Measurements from ENCODE around the gene KIF7.
A peak's percentile ranks its signal among the peaks of the same experiment; 100 is the strongest.

The KIF7 gene

DNA sequence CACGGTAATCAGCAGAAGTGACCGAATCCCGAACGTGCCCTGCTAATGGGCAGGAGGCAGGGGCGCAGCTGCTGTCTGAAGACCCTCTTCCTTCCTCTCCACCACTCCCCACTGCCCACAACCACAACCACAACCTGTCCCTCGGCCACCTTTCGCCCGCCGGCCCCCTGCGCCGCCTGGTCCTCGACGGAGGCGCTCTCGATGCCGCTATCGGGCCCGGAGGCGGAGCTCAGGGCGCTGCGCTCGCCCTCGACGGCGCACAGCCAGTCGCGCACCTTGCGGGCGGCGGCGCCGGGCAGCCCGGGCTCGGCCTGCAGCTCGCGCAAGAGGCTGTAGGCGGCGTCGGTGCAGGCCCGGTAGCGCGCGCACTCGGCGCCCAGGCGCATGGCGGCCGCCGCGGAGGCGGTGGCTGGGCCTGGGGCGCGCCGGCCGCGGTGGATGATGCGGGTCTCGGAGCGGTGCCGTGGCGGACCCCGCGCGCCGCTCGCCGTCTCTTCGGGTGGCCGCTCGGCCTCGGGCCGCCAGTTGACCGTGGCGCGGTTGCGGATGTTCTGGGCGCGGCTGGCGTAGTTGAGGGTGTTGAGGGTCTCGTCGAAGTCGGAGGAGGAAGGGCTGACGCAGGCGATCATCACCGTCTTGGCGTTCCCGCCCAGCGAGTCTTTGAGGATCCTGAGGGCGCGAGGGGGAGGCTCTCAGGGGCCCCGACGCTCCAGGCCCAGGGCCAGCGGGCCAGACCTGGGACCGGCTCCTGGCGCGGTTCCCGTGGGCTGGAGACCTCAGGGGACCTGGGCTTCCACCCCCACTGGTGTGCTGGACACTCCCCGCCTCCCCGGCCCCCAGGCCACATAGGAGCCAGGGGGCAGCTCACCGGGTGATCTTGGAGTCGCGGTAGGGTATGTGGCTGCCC is 6.9 kb downstream of the KIF7 start:
- no peak overlapping the region for H3K4me3 ChIP-seq (ENCODE audit: low read length in 2 of 2)
- H3K4me1 ChIP-seq (ENCODE audit: control insufficient read depth, insufficient read depth, low read length), result peaks cover 7% of the 10 kb centered on the region
- H3K27ac ChIP-seq (ENCODE audit: low read length), result no peak overlapping the region
- no peaks in the 10 kb centered on the region for H3K27me3 ChIP-seq (ENCODE audit: control insufficient read depth in 1 of 2, insufficient read depth in 2 of 2, low read length in 2 of 2)
- peaks cover 4 to 5% of the 10 kb centered on the region in 2 donors for H3K36me3 ChIP-seq (ENCODE audit: control insufficient read depth in 2 of 2, insufficient read depth in 2 of 2, low read length in 2 of 2)
- no peaks in the 10 kb centered on the region for H3K9me3 ChIP-seq (ENCODE audit: control insufficient read depth in 2 of 2, low read length in 2 of 2)
- no peak overlapping the region for H3K9ac ChIP-seq (ENCODE audit: low read length in 2 of 2)

DNA sequence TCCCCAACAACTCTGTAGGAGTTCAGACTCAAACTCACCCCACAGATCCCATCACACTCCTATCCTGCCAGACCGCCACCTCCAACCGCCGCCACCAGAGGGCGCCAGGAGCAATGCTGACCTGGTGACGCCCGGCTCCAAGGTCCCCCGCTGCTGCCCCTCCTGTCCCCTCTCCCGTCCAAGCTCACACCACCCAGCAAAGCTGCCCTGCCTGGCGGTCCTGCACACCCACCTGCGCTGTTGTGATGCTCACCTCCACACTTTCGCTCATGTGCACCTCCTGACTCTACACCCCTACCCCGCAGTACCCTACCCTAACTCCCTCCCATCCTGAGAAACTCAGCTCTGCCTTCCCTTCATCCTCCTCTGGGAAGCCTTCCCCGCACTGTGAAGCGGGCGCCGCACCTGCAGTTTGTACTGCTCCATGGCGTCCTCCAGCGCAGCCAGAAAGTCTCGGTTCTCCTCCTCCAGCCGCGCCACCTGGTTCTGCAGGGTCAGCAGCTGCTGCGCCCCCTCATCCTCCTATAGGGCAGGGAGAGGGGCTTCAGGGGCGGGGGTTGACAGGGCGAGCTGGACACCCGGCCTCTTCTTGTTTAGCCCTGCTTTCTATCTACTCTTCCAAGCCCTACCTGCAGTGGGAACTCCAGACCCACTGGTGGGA is 7.9 kb downstream of the KIF7 start:
- no peaks in the 10 kb centered on the region for H3K27me3 ChIP-seq (ENCODE audit: control insufficient read depth in 1 of 2, insufficient read depth in 2 of 2, low read length in 2 of 2)
- peaks cover 7% of the 10 kb centered on the region for H3K4me1 ChIP-seq (ENCODE audit: control insufficient read depth, insufficient read depth, low read length)
- no peak overlapping the region for H3K9ac ChIP-seq (ENCODE audit: low read length in 2 of 2)
- H3K4me3 ChIP-seq (ENCODE audit: low read length in 2 of 2), result peak overlapping the region in 1 of 2 donors; percentile 44
- H3K36me3 ChIP-seq (ENCODE audit: control insufficient read depth in 2 of 2, insufficient read depth in 2 of 2, low read length in 2 of 2), result peaks cover 5 to 6% of the 10 kb centered on the region in 2 donors
- no peak overlapping the region for H3K27ac ChIP-seq (ENCODE audit: low read length)
- H3K9me3 ChIP-seq (ENCODE audit: control insufficient read depth in 2 of 2, low read length in 2 of 2), result no peaks in the 10 kb centered on the region

GRCh38 chr15:89646416-89647141 is 8.7 kb downstream of the KIF7 start:
- Histone ChIP-seq H3K27ac (ENCODE audit: low read length) (no peak overlapping the region), H3K27me3 (ENCODE audit: control insufficient read depth in 1 of 2, insufficient read depth in 2 of 2, low read length in 2 of 2) (no peaks in the 10 kb centered on the region), H3K36me3 (ENCODE audit: control insufficient read depth in 2 of 2, insufficient read depth in 2 of 2, low read length in 2 of 2) (peaks cover 3 to 10% of the 10 kb centered on the region in 2 donors), H3K4me1 (ENCODE audit: control insufficient read depth, insufficient read depth, low read length) (peaks cover 7% of the 10 kb centered on the region), H3K4me3 (ENCODE audit: low read length in 2 of 2) (no peak overlapping the region), H3K9ac (ENCODE audit: low read length in 2 of 2) (no peak overlapping the region), H3K9me3 (ENCODE audit: control insufficient read depth in 2 of 2, low read length in 2 of 2) (no peaks in the 10 kb centered on the region)

DNA sequence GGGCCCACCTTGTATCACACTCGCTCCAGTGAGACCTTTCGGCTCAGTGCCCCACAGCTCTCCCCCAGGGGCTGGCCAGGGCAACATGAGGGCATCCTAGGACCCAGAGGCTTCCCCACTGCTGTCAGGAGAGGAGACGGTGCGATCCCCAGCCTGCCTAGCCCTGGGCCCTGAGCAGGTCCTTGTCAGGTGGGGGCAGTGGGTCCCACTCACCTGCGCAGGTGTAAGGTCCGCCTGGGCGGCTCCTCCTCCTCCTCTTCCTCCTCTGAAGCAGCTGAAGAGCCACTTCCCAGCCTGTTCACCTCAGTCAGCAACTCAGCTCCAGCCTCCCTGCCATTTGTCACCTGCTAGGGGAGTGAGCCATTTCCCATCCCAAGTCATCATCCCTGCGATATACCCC is 9.6 kb downstream of the KIF7 start:
- no peaks in the 10 kb centered on the region for H3K9me3 ChIP-seq (ENCODE audit: control insufficient read depth in 2 of 2, low read length in 2 of 2)
- no peak overlapping the region for H3K9ac ChIP-seq (ENCODE audit: low read length in 2 of 2)
- H3K4me1 ChIP-seq (ENCODE audit: control insufficient read depth, insufficient read depth, low read length), result peaks cover 7% of the 10 kb centered on the region
- peaks cover 3 to 13% of the 10 kb centered on the region in 2 donors for H3K36me3 ChIP-seq (ENCODE audit: control insufficient read depth in 2 of 2, insufficient read depth in 2 of 2, low read length in 2 of 2)
- no peak overlapping the region for H3K27ac ChIP-seq (ENCODE audit: low read length)
- H3K4me3 ChIP-seq (ENCODE audit: low read length in 2 of 2), result no peak overlapping the region
- H3K27me3 ChIP-seq (ENCODE audit: control insufficient read depth in 1 of 2, insufficient read depth in 2 of 2, low read length in 2 of 2), result no peaks in the 10 kb centered on the region

DNA sequence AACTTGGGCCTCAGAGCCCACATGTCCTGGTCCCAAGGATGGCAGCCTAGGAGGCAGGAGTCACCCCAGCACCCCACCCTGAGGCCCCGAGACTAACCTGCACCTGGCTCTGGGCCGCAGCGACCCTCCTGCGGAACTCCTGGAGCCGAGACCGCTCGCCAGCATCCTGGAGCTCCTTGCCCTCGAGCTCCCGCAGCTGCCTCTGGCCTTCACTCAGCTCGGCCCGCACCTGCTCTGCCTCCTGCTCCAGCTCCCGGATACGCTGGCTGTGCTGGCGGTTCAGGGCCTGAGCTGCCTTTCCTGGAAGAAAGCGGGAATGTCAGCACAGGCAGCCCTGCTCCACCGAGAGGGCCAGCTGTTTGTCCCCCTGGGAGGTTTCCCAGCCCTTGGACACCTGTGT is 13.2 kb downstream of the KIF7 start:
- Histone ChIP-seq H3K9me3 (ENCODE audit: control insufficient read depth in 2 of 2, low read length in 2 of 2) (no peaks in the 10 kb centered on the region), H3K9ac (ENCODE audit: low read length in 2 of 2) (no peak overlapping the region), H3K27ac (ENCODE audit: low read length) (no peak overlapping the region), H3K36me3 (ENCODE audit: control insufficient read depth in 2 of 2, insufficient read depth in 2 of 2, low read length in 2 of 2) (peaks cover 3 to 13% of the 10 kb centered on the region in 2 donors), H3K4me3 (ENCODE audit: low read length in 2 of 2) (no peak overlapping the region), H3K27me3 (ENCODE audit: control insufficient read depth in 1 of 2, insufficient read depth in 2 of 2, low read length in 2 of 2) (no peaks in the 10 kb centered on the region), H3K4me1 (ENCODE audit: control insufficient read depth, insufficient read depth, low read length) (peaks cover 3% of the 10 kb centered on the region)

DNA sequence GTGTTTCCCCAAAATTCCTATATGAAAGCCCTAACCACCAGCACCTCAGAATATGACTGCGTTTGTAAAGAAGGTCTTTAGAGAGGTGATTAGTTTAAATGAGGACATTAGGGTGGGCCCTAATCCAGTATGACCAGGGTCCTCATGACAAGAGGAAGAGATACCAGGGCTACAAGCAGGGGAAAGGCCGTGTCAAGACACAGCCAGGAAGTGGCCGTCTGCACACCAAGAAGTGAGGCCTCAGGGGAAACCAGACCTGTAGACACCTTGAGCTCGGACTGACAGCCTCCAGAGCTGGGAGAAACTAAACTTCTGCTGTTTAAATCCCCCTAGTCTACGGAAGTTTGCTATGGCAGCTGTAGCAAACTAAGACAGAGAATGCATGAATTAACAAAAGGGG is 14.2 kb downstream of the KIF7 start:
- Histone ChIP-seq H3K27ac (ENCODE audit: low read length) (no peak overlapping the region), H3K36me3 (ENCODE audit: control insufficient read depth in 2 of 2, insufficient read depth in 2 of 2, low read length in 2 of 2) (peaks cover 3 to 13% of the 10 kb centered on the region in 2 donors), H3K9ac (ENCODE audit: low read length in 2 of 2) (no peak overlapping the region), H3K27me3 (ENCODE audit: control insufficient read depth in 1 of 2, insufficient read depth in 2 of 2, low read length in 2 of 2) (no peaks in the 10 kb centered on the region), H3K9me3 (ENCODE audit: control insufficient read depth in 2 of 2, low read length in 2 of 2) (no peaks in the 10 kb centered on the region), H3K4me3 (ENCODE audit: low read length in 2 of 2) (no peak overlapping the region), H3K4me1 (ENCODE audit: control insufficient read depth, insufficient read depth, low read length) (no peaks in the 10 kb centered on the region)

- H3K4me3 ChIP-seq (ENCODE audit: low read length in 2 of 2), result no peak overlapping the region
- H3K9ac ChIP-seq (ENCODE audit: low read length in 2 of 2), result no peak overlapping the region
- H3K27ac ChIP-seq (ENCODE audit: low read length), result no peak overlapping the region
- H3K36me3 ChIP-seq (ENCODE audit: control insufficient read depth in 2 of 2, insufficient read depth in 2 of 2, low read length in 2 of 2), result peaks cover 3 to 13% of the 10 kb centered on the region in 2 donors
- H3K27me3 ChIP-seq (ENCODE audit: control insufficient read depth in 1 of 2, insufficient read depth in 2 of 2, low read length in 2 of 2), result no peaks in the 10 kb centered on the region
- no peaks in the 10 kb centered on the region for H3K4me1 ChIP-seq (ENCODE audit: control insufficient read depth, insufficient read depth, low read length)
- no peaks in the 10 kb centered on the region for H3K9me3 ChIP-seq (ENCODE audit: control insufficient read depth in 2 of 2, low read length in 2 of 2)
These were observed 15.0 kb downstream of the KIF7 start for GRCh38 chr15:89640245-89640644.

DNA sequence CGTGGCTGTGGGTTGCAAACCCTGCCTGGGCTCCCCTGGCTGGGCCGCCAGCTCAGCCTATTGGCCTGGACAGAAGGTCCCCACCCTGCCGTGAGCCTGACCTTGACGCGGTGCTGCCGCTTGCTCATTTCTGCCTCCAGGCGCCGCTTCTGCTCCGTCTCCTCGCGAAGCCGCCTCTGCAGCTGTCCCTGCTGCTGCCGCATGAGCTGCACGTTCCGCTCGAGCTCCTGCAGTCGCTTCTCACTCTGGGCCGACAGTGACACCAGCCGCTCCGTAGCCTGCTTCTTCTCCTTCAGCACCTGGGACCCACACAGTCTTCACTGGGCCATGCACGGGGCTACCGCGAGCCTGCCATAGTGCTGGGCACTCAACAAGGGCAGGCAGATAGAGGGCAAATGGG is 21.7 kb downstream of the KIF7 start:
- Histone ChIP-seq H3K36me3 (ENCODE audit: control insufficient read depth in 2 of 2, insufficient read depth in 2 of 2, low read length in 2 of 2) (peaks cover 33 to 38% of the 10 kb centered on the region in 2 donors), H3K27me3 (ENCODE audit: control insufficient read depth in 1 of 2, insufficient read depth in 2 of 2, low read length in 2 of 2) (no peaks in the 10 kb centered on the region), H3K4me1 (ENCODE audit: control insufficient read depth, insufficient read depth, low read length) (no peaks in the 10 kb centered on the region), H3K9ac (ENCODE audit: low read length in 2 of 2) (no peak overlapping the region), H3K9me3 (ENCODE audit: control insufficient read depth in 2 of 2, low read length in 2 of 2) (no peaks in the 10 kb centered on the region), H3K4me3 (ENCODE audit: low read length in 2 of 2) (no peak overlapping the region), H3K27ac (ENCODE audit: low read length) (no peak overlapping the region)

GRCh38 chr15:89632563-89633430 is 22.5 kb downstream of the KIF7 start:
- Histone ChIP-seq H3K4me1 (ENCODE audit: control insufficient read depth, insufficient read depth, low read length) (no peaks in the 10 kb centered on the region), H3K9me3 (ENCODE audit: control insufficient read depth in 2 of 2, low read length in 2 of 2) (no peaks in the 10 kb centered on the region), H3K36me3 (ENCODE audit: control insufficient read depth in 2 of 2, insufficient read depth in 2 of 2, low read length in 2 of 2) (peaks cover 33 to 42% of the 10 kb centered on the region in 2 donors), H3K9ac (ENCODE audit: low read length in 2 of 2) (no peak overlapping the region), H3K27ac (ENCODE audit: low read length) (no peak overlapping the region), H3K4me3 (ENCODE audit: low read length in 2 of 2) (no peak overlapping the region), H3K27me3 (ENCODE audit: control insufficient read depth in 1 of 2, insufficient read depth in 2 of 2, low read length in 2 of 2) (no peaks in the 10 kb centered on the region)

DNA sequence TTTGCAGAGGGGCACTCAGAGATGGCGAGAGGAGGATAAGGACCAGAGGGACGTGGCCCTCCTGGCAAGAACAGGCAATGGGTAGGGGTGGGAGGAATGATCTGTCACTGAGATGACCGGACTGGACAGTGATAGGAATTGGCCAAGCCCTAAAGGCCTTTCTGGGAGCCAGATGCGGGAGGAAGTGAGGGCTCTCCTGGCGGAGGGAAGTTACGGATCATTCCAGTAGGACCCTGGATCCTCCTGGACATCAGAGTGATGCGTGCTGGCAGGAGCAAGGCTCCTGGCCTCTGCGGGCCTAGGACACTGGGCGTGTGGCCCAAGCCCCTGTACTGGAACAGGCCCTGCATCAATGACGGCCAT is 23.4 kb downstream of the KIF7 start:
- no peak overlapping the region for H3K4me3 ChIP-seq (ENCODE audit: low read length in 2 of 2)
- H3K9me3 ChIP-seq (ENCODE audit: control insufficient read depth in 2 of 2, low read length in 2 of 2), result no peaks in the 10 kb centered on the region
- H3K9ac ChIP-seq (ENCODE audit: low read length in 2 of 2), result no peak overlapping the region
- H3K27me3 ChIP-seq (ENCODE audit: control insufficient read depth in 1 of 2, insufficient read depth in 2 of 2, low read length in 2 of 2), result no peaks in the 10 kb centered on the region
- H3K27ac ChIP-seq (ENCODE audit: low read length), result no peak overlapping the region
- H3K36me3 ChIP-seq (ENCODE audit: control insufficient read depth in 2 of 2, insufficient read depth in 2 of 2, low read length in 2 of 2), result peaks cover 33 to 46% of the 10 kb centered on the region in 2 donors
- no peaks in the 10 kb centered on the region for H3K4me1 ChIP-seq (ENCODE audit: control insufficient read depth, insufficient read depth, low read length)

Data from stomach smooth muscle (tissue), 2 donors.